Omental fat pad (tissue), 4 donors: ENCODE data around the gene GPR84. TPM values are rescaled to one million over a fixed set of nuclear protein-coding genes. Genes with fewer than 3 reads are reported as not detected.

Source experiments
- ATAC-seq: fragments of 150-250 bp; one replicate; pipeline ENCODE4 v1.9.1; 2016; ENCODE audit warnings: mild to moderate bottlenecking, moderate library complexity; ENCODE audit not compliant: low FRiP score
- DNase-seq: peaks from one replicate; pipeline ENCODE4 v3.0.0-alpha.2; 2019; ENCODE audit warnings: low spot score
- CTCF ChIP-seq, 3 donors: fragments of 450-650 bp; IDR thresholded peaks; one replicate each; pipeline ENCODE4 v1.5.1; 2016 to 2017; ENCODE audit warnings: antibody characterized with exemption in 3 of 3, mild to moderate bottlenecking in 3 of 3, moderate library complexity in 2 of 3
- total RNA-seq, 4 donors: library from RNA; depleted of rRNA; stranded (reverse); fragments of >200 nt; gene quantifications; one replicate each; pipeline ENCODE4 v1.1.0, GENCODE V29; 2016

GPR84 gene
- total RNA-seq, 4 donors from 2014 or later = 1.0 to 3.5 (median 2.9) TPM; not detected in 1

- ATAC-seq (peak; percentile 77), DNase-seq (peak; percentile 83)
- peak in 2 of 3 donors; percentile 94 to 100 for TF ChIP-seq CTCF (IDR thresholded peaks at IDR 0.05)
Observed at GRCh38 chr12:54379398-54380201, 15.3 kb upstream of the GPR84 start.

- no peak for TF ChIP-seq CTCF (IDR thresholded peaks at IDR 0.05)
- DNase-seq (no peak), ATAC-seq (peak; percentile 48)
Observed at GRCh38 chr12:54378796-54379397, 14.6 kb upstream of the GPR84 start.

- no peak for DNase-seq
- no peak for ATAC-seq
- no peak for TF ChIP-seq CTCF (IDR thresholded peaks at IDR 0.05)
Observed at GRCh38 chr12:54377797-54378515, 13.7 kb upstream of the GPR84 start.

- no peak for TF ChIP-seq CTCF (IDR thresholded peaks at IDR 0.05)
- ATAC-seq (no peak), DNase-seq (no peak)
Observed at GRCh38 chr12:54377007-54377406, 12.7 kb upstream of the GPR84 start.

GRCh38 chr12:54376596-54376995 lies 12.3 kb upstream of the GPR84 start:
- TF ChIP-seq CTCF (IDR thresholded peaks at IDR 0.05) = no peak
- no peak for DNase-seq
- ATAC-seq = no peak

GRCh38 chr12:54375259-54375579 lies 10.9 kb upstream of the GPR84 start:
- DNase-seq = no peak
- no peak for TF ChIP-seq CTCF (IDR thresholded peaks at IDR 0.05)
- ATAC-seq = no peak
